Activated naive CD8-positive, alpha-beta T cell treated with anti-CD3 and anti-CD28 coated beads, Interleukin-2, amount 10 ng/mL, durations not matched to agents 7 days and 5 days (primary cell): Measurements from ENCODE around the gene CIART. TPM values are rescaled to one million over a fixed set of nuclear protein-coding genes. Genes with fewer than 3 reads are reported as not detected.

Experiments
- ATAC-seq: fragments of 150-1000 bp; cut with Tn5 transposase; one replicate; pipeline ENCODE4 v1.10.0; 2021; ENCODE audit warnings: low read depth, moderate library complexity
- POLR2A ChIA-PET: fragments of 350-600 bp; sonication (Branson Sonifier 250); formaldehyde crosslinking; loops from one replicate; lab custom pipeline; 2021; ENCODE audit warnings: antibody characterized with exemption; lab: Charles Lee
- DNase-seq: peaks from one replicate; pipeline ENCODE4 v3.0.0; 2021
- H3K27ac Mint-ChIP-seq: one replicate; pipeline ENCODE4 v1.8.0; 2022; ENCODE audit warnings: mild to moderate bottlenecking, mixed read lengths
- H3K27me3 Mint-ChIP-seq: one replicate; pipeline ENCODE4 v1.8.0; 2022; ENCODE audit warnings: mild to moderate bottlenecking, moderate library complexity, mixed read lengths
- H3K36me3 Mint-ChIP-seq: one replicate; pipeline ENCODE4 v1.8.0; 2021; ENCODE audit warnings: mild to moderate bottlenecking, mixed read lengths
- H3K4me1 Mint-ChIP-seq: one replicate; pipeline ENCODE4 v1.8.0; 2021; ENCODE audit warnings: mixed read lengths
- H3K4me3 Mint-ChIP-seq: one replicate; pipeline ENCODE4 v1.8.0; 2022; ENCODE audit warnings: mild to moderate bottlenecking, moderate library complexity, mixed read lengths
- H3K9me3 Mint-ChIP-seq: one replicate; pipeline ENCODE4 v1.8.0; 2021; ENCODE audit warnings: mixed read lengths
- total RNA-seq, 2 experiments: library from RNA; stranded (reverse); gene quantifications; one replicate each; pipeline ENCODE4 v1.2.3, GENCODE V29; 2021

CIART gene
- total RNA-seq, 2 experiments from 2014 or later = 0.91 to 1.7 TPM

- H3K27me3 Mint-ChIP-seq = peaks cover 2% of the 10 kb centered on the region
- POLR2A ChIA-PET = interaction anchor here (0.9 to 1.8 kb wide), 8 partner anchors 10 to 382 kb away, joined by 3 to 12 read pairs (median 4); partner anchors contain the start of gene RPRD2
- H3K27ac Mint-ChIP-seq = peak overlapping the region; percentile 99
- H3K4me1 Mint-ChIP-seq = peaks cover 26% of the 10 kb centered on the region
- no peaks in the 10 kb centered on the region for H3K9me3 Mint-ChIP-seq
- H3K4me3 Mint-ChIP-seq = peak overlapping the region; percentile 95
- ATAC-seq (peak; percentile 51), DNase-seq (no peak)
- peaks cover 25% of the 10 kb centered on the region for H3K36me3 Mint-ChIP-seq
Measured at GRCh38 chr1:150268340-150268704, 14.0 kb upstream of the CIART start.

- POLR2A ChIA-PET = interaction anchor here (0.6 to 1.8 kb wide), 14 partner anchors 8 to 607 kb away, joined by 3 to 12 read pairs (median 4); partner anchors contain the start of genes ARNT, CA14, MCL1 and RPRD2
Measured at GRCh38 chr1:150268705-150269403, 13.5 kb upstream of the CIART start, which contains the start of gene APH1A. Gene APH1A, minus strand, starts transcription at chr1:150269016. Its CDS starts 206 bp downstream, at chr1:150268810.

GRCh38 chr1:150269451-150269850, 12.9 kb upstream of the CIART start:
- Mint-ChIP-seq H3K36me3 (peaks cover 25% of the 10 kb centered on the region), H3K4me3 (peak overlapping the region; percentile 95), H3K4me1 (peaks cover 26% of the 10 kb centered on the region)

More at GRCh38 chr1:150268705-150269403, 13.5 kb upstream of the CIART start, which contains the start of gene APH1A:
- peaks cover 25% of the 10 kb centered on the region for H3K36me3 Mint-ChIP-seq
- ATAC-seq = peak; percentile 97
- peak within 1 kb of the TSS; percentile 99 for H3K27ac Mint-ChIP-seq
- H3K27me3 Mint-ChIP-seq = peaks cover 2% of the 10 kb centered on the region
- H3K9me3 Mint-ChIP-seq = no peaks in the 10 kb centered on the region
- H3K4me1 Mint-ChIP-seq = peaks cover 26% of the 10 kb centered on the region
- peak; percentile 90 for DNase-seq
- H3K4me3 Mint-ChIP-seq = peak within 1 kb of the TSS; percentile 95

GRCh38 chr1:150271291-150271959, 10.9 kb upstream of the CIART start:
- peaks cover 21% of the 10 kb centered on the region for H3K4me1 Mint-ChIP-seq
- DNase-seq (no peak), ATAC-seq (no peak)
- H3K4me3 Mint-ChIP-seq = no peak overlapping the region
- peaks cover 2% of the 10 kb centered on the region for H3K27me3 Mint-ChIP-seq
- POLR2A ChIA-PET = interaction anchor here (0.5 to 1.4 kb wide), 3 partner anchors 9 to 23 kb away, joined by 3 to 8 read pairs (median 3); no protein-coding TSS in a partner anchor
- no peaks in the 10 kb centered on the region for H3K9me3 Mint-ChIP-seq
- no peak overlapping the region for H3K27ac Mint-ChIP-seq
- peaks cover 17% of the 10 kb centered on the region for H3K36me3 Mint-ChIP-seq

More at GRCh38 chr1:150269451-150269850, 12.9 kb upstream of the CIART start:
- ATAC-seq (no peak), DNase-seq (no peak)
- peak overlapping the region; percentile 99 for H3K27ac Mint-ChIP-seq
- no peaks in the 10 kb centered on the region for H3K9me3 Mint-ChIP-seq
- POLR2A ChIA-PET = interaction anchor here (0.6 to 1.8 kb wide), 14 partner anchors 8 to 607 kb away, joined by 3 to 12 read pairs (median 4); partner anchors contain the start of genes ARNT, CA14, MCL1 and RPRD2
- peaks cover 2% of the 10 kb centered on the region for H3K27me3 Mint-ChIP-seq

- ATAC-seq (no peak), DNase-seq (no peak)
- Mint-ChIP-seq H3K4me1 (peaks cover 9% of the 10 kb centered on the region), H3K27ac (no peak overlapping the region), H3K9me3 (no peaks in the 10 kb centered on the region), H3K27me3 (peaks cover 2% of the 10 kb centered on the region), H3K4me3 (no peak overlapping the region), H3K36me3 (peaks cover 4% of the 10 kb centered on the region)
- POLR2A ChIA-PET = interaction anchor here (1.8 kb wide), 1 partner anchor 10 kb away, joined by 3 read pairs; no protein-coding TSS in a partner anchor
Measured at GRCh38 chr1:150273311-150273710, 9.0 kb upstream of the CIART start.

- H3K4me3 Mint-ChIP-seq = peak overlapping the region; percentile 28
- DNase-seq (no peak), ATAC-seq (no peak)
- H3K4me1 Mint-ChIP-seq = peaks cover 22% of the 10 kb centered on the region
- POLR2A ChIA-PET = no interaction called here
- no peaks in the 10 kb centered on the region for H3K9me3 Mint-ChIP-seq
- H3K27ac Mint-ChIP-seq = no peak overlapping the region
- peaks cover 3% of the 10 kb centered on the region for H3K27me3 Mint-ChIP-seq
- H3K36me3 Mint-ChIP-seq = peaks cover 2% of the 10 kb centered on the region
Measured at GRCh38 chr1:150280138-150280707, 2.1 kb upstream of the CIART start.

GRCh38 chr1:150281221-150281757, 1.1 kb upstream of the CIART start:
- Mint-ChIP-seq H3K27ac (peak overlapping the region; percentile 90), H3K36me3 (peaks cover 2% of the 10 kb centered on the region), H3K27me3 (peaks cover 3% of the 10 kb centered on the region), H3K4me3 (peak overlapping the region; percentile 89), H3K9me3 (no peaks in the 10 kb centered on the region), H3K4me1 (peaks cover 22% of the 10 kb centered on the region)
- DNase-seq (peak; percentile 55), ATAC-seq (peak; percentile 41)
- POLR2A ChIA-PET = interaction anchor here (0.7 to 1.8 kb wide), 6 partner anchors 9 to 83 kb away, joined by 3 to 9 read pairs (median 4); partner anchors contain the start of genes APH1A, C1orf54 and RPRD2

- Mint-ChIP-seq H3K4me3 (peak overlapping the region; percentile 89), H3K36me3 (peaks cover 2% of the 10 kb centered on the region), H3K27me3 (peaks cover 3% of the 10 kb centered on the region), H3K9me3 (no peaks in the 10 kb centered on the region), H3K27ac (no peak overlapping the region), H3K4me1 (peaks cover 22% of the 10 kb centered on the region)
- ATAC-seq (no peak), DNase-seq (no peak)
- POLR2A ChIA-PET = interaction anchor here (0.5 to 1.8 kb wide), 3 partner anchors 9 to 47 kb away, joined by 3 to 5 read pairs (median 3); no protein-coding TSS in a partner anchor
Measured at GRCh38 chr1:150282558-150282958, 204 bp downstream of the CIART start.

GRCh38 chr1:150283260-150283659, 906 bp downstream of the CIART start:
- Mint-ChIP-seq H3K27ac (no peak overlapping the region), H3K36me3 (peaks cover 2% of the 10 kb centered on the region), H3K9me3 (no peaks in the 10 kb centered on the region), H3K27me3 (peaks cover 3% of the 10 kb centered on the region), H3K4me3 (peak overlapping the region; percentile 43), H3K4me1 (peaks cover 22% of the 10 kb centered on the region)
- DNase-seq (no peak), ATAC-seq (no peak)
- POLR2A ChIA-PET = no interaction called here

GRCh38 chr1:150288382-150288781, 6.0 kb downstream of the CIART start:
- Mint-ChIP-seq H3K4me1 (peaks cover 9% of the 10 kb centered on the region), H3K27ac (no peak overlapping the region), H3K36me3 (peaks cover 2% of the 10 kb centered on the region), H3K9me3 (no peaks in the 10 kb centered on the region), H3K27me3 (no peaks in the 10 kb centered on the region), H3K4me3 (no peak overlapping the region)
- no peak for DNase-seq
- POLR2A ChIA-PET = interaction anchor here (1.4 kb wide), 1 partner anchor 19 kb away, joined by 5 read pairs; the partner anchor contains the start of gene APH1A
- ATAC-seq = no peak

GRCh38 chr1:150288822-150289221, 6.5 kb downstream of the CIART start:
- POLR2A ChIA-PET = no interaction called here
- ATAC-seq = no peak
- H3K9me3 Mint-ChIP-seq = no peaks in the 10 kb centered on the region
- DNase-seq = no peak
- H3K36me3 Mint-ChIP-seq = peaks cover 2% of the 10 kb centered on the region
- no peak overlapping the region for H3K27ac Mint-ChIP-seq
- no peak overlapping the region for H3K4me3 Mint-ChIP-seq
- H3K27me3 Mint-ChIP-seq = no peaks in the 10 kb centered on the region
- peaks cover 11% of the 10 kb centered on the region for H3K4me1 Mint-ChIP-seq

- no peaks in the 10 kb centered on the region for H3K27me3 Mint-ChIP-seq
- H3K27ac Mint-ChIP-seq = peak within 1 kb of the TSS; percentile 86
- POLR2A ChIA-PET = no interaction called here
- H3K36me3 Mint-ChIP-seq = peaks cover 14% of the 10 kb centered on the region
- H3K4me3 Mint-ChIP-seq = peak within 1 kb of the TSS; percentile 91
- H3K9me3 Mint-ChIP-seq = no peaks in the 10 kb centered on the region
- peaks cover 25% of the 10 kb centered on the region for H3K4me1 Mint-ChIP-seq
- peak; percentile 84 for DNase-seq
- peak; percentile 96 for ATAC-seq
Measured at GRCh38 chr1:150293433-150294253, 11.3 kb downstream of the CIART start, which contains the start of gene MRPS21. Gene MRPS21, plus strand, starts transcription at chr1:150293861. Its CDS starts 506 bp downstream, at chr1:150294367.
